ENCODE results near the gene LIN28A. TPM values are rescaled to one million over a fixed set of nuclear protein-coding genes. Genes with fewer than 3 reads are reported as not detected.

The LIN28A gene
- total RNA-seq, 2 experiments from 2014 or later, result not detected

DNA sequence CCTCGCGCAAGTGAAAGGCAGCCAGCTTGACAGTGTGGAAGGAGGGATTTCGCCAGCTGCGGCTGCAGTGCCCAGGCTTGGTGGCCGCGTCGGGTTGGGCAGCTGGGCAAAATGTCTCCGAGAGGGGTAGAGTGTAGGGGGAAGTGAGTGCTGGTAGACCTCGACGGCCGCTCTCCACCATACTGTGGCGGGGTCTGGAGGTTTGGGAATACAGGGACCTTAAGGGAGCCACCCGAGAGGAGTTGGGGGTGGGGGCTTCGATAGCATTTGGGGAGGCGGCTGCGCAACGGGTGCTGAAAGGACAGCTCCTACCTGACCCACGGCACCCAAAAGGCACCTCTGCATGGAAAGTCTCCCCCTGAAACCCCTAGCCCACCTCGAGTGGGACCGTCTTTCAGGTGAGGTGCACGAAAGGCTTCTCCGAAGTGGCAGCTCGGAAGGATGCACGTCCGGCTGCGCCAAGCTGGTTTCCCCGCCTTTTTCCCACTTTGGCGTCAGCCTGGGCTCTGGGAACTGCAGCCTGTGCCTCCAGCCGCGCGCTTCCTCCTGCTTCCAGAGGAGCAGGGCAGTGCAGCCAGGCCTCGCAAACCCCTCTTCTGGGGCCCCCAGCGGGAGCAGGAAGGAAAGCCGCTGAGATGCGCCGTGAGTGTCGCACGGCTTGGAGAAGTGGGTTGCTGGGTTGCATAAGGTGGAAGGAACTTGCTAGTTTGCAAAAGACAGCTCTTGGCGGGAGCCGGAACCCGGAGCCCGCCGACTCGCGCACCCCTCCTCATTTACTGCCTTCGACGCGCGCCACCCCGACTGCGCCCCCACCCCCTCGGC lies 61.1 kb downstream of the LIN28A start:
- POLR2A ChIA-PET, result interaction anchor here (0.6 to 2.2 kb wide), 5 partner anchors 11 to 75 kb away, joined by 3 to 16 read pairs (median 3); partner anchors contain the start of gene DHDDS
- CTCF ChIA-PET, result interaction anchor here (0.7 to 2.8 kb wide), 5 partner anchors 26 to 221 kb away, joined by 3 to 11 read pairs (median 5); no protein-coding TSS in a partner anchor

DNA sequence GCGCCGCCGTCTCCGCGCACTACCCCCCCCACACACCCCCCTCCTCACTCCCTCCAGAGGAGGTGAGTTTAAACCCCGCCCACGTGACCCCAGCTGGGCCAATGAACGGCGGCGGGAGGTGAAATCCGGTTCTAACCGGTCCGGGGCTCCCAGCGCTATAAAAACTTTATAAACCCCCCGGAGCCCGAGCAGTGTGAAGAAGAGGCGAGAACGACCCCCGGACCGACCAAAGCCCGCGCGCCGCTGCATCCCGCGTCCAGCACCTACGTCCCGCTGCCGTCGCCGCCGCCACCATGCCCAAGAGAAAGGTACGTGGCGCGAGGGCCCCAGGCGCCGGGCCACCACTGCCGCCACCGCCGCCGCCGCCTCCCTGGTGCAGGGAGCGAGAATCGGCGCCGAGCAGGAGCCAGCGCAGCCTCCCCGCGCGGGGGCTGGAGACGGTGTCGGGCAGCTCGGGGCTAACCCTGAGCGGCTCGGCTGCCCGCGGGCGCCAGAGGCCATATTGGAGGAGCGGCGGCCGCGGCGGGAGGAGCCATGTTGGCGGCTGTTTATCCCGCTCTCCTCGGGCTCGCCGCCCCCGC lies 61.8 kb downstream of the LIN28A start, which contains the start of gene HMGN2:
HMGN2 (plus strand) TSS at position 121 of the 581 bp plus-strand sequence; CDS start at position 294, 173 bp downstream.
- POLR2A ChIA-PET, result interaction anchor here (0.7 to 2.2 kb wide), 3 partner anchors 28 to 43 kb away, joined by 3 to 16 read pairs (median 4); partner anchors contain the start of gene DHDDS
- CTCF ChIA-PET, result interaction anchor here (0.7 to 2.8 kb wide), 3 partner anchors 28 to 220 kb away, joined by 3 to 11 read pairs (median 5); no protein-coding TSS in a partner anchor

DNA sequence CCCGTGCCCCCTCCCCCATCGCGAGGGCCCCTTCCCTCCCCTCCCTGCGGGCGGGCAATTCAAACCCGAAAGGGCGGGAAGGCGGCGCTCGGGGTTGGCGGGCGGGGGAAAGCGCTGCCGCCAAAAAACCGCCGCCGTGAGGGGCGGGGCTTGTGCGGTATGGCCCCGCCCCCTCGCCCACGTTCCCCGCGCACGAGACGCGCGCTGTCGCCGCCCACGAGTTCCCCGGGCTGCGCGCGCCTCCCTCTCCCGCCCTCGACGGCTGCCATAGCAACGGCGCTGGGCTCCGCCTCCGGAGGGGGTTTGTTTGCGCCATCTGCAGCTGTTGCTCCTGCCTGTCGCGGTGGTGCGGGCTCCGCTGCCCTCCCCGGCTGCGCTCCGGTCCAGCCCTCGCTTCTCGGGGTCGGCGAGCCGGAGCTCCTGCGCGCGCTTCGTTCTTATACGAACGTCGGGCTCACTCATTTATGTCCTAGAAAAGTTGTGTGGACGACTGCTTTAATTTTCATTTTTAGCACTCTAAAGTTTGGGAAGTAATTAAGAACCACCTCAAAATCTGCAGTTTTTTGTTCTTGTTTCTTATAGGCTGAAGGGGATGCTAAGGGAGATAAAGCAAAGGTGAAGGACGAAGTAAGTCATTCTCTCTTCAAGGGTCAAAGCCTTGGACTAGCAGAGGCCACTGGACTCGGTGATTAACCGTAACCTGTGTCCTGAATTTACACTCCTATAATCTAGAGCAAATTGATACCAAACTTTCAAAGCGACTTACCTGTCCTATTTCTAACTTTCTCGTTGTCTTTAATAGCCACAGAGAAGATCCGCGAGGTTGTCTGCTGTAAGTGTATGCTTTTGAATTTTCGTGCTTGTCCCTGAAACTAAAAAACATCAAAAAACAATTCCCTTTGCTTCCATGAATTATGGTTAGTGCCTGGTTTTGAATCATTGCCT lies 62.6 kb downstream of the LIN28A start:
- CTCF ChIA-PET, result interaction anchor here (0.5 kb wide), 1 partner anchor 165 kb away, joined by 4 read pairs; no protein-coding TSS in a partner anchor

DNA sequence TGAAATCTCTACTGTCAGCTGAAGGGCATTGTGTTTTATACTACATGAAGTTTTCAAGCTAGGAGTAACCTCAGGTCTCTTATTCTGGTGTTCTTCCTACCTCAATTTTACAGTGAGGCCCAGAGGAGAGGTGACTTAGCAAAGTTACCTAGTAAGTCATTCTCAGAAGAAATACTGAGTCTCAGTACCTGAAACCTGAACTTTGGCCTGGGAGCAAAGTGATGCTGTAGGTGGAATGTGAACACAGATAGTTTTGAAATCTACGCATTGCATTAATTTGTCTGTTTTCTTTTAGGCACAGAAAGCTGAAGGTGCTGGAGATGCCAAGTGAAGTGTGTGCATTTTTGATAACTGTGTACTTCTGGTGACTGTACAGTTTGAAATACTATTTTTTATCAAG lies 64.2 kb downstream of the LIN28A start:
- ChIA-PET CTCF (no interaction called here), POLR2A (interaction anchor here (0.5 kb wide), 1 partner anchor 33 kb away, joined by 4 read pairs; no protein-coding TSS in a partner anchor)

More for the DNA sequence above, 62.6 kb downstream of the LIN28A start:
- POLR2A ChIA-PET, result interaction anchor here (0.7 to 2.2 kb wide), 3 partner anchors 27 to 41 kb away, joined by 3 to 16 read pairs (median 4); partner anchors contain the start of gene DHDDS

DNA sequence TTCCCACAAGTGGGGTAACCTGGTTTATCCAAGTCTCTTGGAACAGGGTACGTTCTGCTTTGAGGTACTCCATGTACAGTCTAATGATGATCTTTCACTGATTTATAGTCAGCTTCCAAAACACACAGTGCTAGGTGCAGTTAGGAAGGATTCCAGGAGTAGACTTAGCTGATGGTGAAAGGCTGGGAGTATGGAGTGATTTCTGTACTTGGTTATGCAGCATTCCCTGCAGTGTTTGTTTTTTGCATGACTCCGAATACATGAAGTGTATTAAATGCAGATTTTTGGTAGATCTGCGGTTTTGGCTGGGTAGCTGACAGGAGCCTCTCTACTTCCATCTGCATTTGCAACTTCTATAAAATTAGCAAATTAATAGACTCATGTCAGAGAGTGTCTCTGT lies 65.4 kb downstream of the LIN28A start:
- CTCF ChIA-PET, result interaction anchor here (0.5 kb wide), 1 partner anchor 600 kb away, joined by 5 read pairs; no protein-coding TSS in a partner anchor
- POLR2A ChIA-PET, result no interaction called here

DNA sequence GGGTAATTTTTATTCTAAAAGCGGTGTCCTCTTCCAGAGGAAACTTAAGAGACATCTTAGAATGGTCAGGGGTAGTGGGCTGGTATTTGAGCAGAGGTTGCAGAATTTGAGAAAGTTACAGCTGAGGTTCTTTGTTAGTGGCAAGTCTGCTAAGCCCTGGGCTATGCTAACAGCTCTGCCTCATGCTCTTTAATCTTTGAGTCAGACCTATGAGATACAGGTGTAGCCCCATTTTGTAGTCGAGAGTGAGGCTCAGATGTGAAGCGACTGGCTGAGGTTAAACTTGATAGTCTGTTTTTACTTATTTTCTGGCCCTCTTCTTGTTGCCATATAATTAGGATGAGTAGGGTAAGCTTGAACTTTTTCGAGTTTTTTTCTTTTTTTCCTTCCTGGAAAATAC lies 66.3 kb downstream of the LIN28A start:
- POLR2A ChIA-PET, result interaction anchor here (0.6 kb wide), 1 partner anchor 251 kb away, joined by 3 read pairs; no protein-coding TSS in a partner anchor

DNA sequence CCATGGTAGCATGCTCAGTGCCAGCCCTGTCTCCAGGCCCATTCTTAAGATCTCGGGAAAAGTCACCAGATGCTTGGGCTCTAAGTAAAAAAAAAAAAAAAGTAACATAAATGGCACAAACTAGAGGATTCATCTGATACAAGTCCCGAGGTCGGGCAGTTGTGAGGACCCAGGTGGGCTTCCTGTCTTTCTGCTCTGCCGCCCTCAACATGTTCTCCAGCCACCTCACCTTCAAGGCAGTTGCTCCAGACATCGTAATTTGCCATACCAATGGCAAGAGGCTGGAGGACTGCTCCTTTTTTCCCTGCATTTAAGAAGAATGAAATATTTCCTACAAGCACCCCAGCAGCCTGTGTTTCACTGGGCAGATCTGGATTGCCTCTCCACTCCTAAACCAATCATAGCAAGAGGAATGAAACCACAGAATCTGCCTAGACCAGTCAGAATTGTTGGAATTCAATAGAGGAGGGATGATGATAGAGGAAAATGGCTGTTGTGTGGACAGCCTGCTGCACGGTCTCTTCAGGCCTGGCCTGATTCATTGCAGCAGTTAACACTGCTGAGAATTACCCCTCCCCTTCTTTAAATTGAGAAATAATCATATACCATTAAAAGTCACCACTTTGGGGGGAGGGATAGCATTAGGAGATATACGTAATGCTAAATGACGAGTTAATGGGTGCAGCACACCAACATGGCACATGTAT lies 67.0 kb downstream of the LIN28A start:
- ChIA-PET CTCF (interaction anchor here (0.6 kb wide), 1 partner anchor 1773 kb away, joined by 3 read pairs; no protein-coding TSS in a partner anchor), POLR2A (interaction anchor here (0.6 kb wide), 1 partner anchor 250 kb away, joined by 3 read pairs; no protein-coding TSS in a partner anchor)

More for the DNA sequence above, 66.3 kb downstream of the LIN28A start:
- CTCF ChIA-PET, result interaction anchor here (0.6 kb wide), 1 partner anchor 1772 kb away, joined by 3 read pairs; no protein-coding TSS in a partner anchor

DNA sequence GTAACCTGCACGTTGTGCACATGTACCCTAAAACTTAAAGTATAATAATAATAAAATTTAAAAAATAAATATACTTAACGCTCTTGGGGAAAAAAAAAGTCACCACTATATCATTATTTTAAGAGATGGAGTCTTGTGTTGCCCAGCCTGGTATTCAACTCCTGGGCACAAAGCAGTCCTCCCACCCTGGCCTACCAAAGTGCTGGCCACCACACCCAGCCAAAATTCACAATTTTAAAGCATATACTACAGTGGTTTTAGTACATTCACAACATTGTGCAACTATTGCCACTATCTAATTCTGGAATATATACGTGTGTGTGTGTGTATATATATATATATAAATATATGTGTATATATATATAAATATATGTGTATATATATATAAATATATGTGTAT lies 67.5 kb downstream of the LIN28A start:
- ChIA-PET POLR2A (no interaction called here), CTCF (no interaction called here)

DNA sequence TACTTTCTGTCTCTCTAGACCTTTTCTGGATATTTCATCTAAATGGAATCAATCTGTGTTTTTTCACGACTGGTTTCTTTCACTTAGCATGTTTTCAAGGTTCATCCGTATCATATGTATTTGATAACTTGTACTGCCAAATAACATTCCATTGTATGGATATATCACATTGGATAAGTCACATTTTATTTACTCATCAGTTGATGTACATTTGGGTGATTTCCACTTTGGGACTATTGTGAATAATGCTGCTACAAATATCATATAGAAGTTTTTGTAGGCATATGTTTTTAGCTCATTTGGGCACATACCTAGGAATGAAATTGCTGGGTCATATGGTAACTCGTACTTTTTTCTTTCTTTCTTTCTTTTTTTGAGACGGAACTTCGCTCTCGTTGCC lies 68.4 kb downstream of the LIN28A start:
- ChIA-PET POLR2A (interaction anchor here (0.6 kb wide), 1 partner anchor 73 kb away, joined by 3 read pairs; no protein-coding TSS in a partner anchor), CTCF (interaction anchor here (0.6 kb wide), 1 partner anchor 918 kb away, joined by 3 read pairs; no protein-coding TSS in a partner anchor)

Other genes starting within 250 kb of the LIN28A start
- gene C1orf232, start 241.9 kb upstream of the LIN28A start, total RNA-seq, result not detected
- gene ZNF593, start 240.9 kb upstream of the LIN28A start, total RNA-seq, result 10 to 100 TPM; 84.2 to 84.8 TPM
- gene ZNF593OS, start 239.0 kb upstream of the LIN28A start, total RNA-seq, result not detected
- 1 to 10 TPM in 1 of 2 experiments, under 1 TPM in 1; 0.84 to 1.1 TPM for gene CNKSR1, start 233.3 kb upstream of the LIN28A start, total RNA-seq
- not detected for gene CATSPER4, start 220.2 kb upstream of the LIN28A start, total RNA-seq
- 10 to 100 TPM; 32.5 to 33.6 TPM for gene CEP85, start 176.6 kb upstream of the LIN28A start, total RNA-seq
- 100 to 1,000 TPM; 399 to 416 TPM for gene SH3BGRL3, start 130.7 kb upstream of the LIN28A start, total RNA-seq
- gene UBXN11, start 104.2 kb upstream of the LIN28A start, total RNA-seq, result 10 to 100 TPM; 27.6 to 27.8 TPM
- 100 to 1,000 TPM; 252 to 254 TPM for gene CD52, start 92.9 kb upstream of the LIN28A start, total RNA-seq
- 1 to 10 TPM; 2.8 to 2.9 TPM for gene CRYBG2, start 56.7 kb upstream of the LIN28A start, total RNA-seq
- 1 to 10 TPM in 1 of 2 experiments, under 1 TPM in 1; 0.94 to 1.6 TPM for gene ZNF683, start 38.1 kb upstream of the LIN28A start, total RNA-seq
- gene DHDDS, start 21.5 kb downstream of the LIN28A start, total RNA-seq, result 10 to 100 TPM; 51.3 to 52.2 TPM
- 100 to 1,000 TPM; 819 to 830 TPM for gene HMGN2, start 61.6 kb downstream of the LIN28A start, total RNA-seq
- gene RPS6KA1, start 118.9 kb downstream of the LIN28A start, total RNA-seq, result 100 to 1,000 TPM; 220 to 222 TPM

Data from activated CD8-positive, alpha-beta memory T cell treated with anti-CD3 and anti-CD28 coated beads for 36 hours (primary cell).